MCF 10A (cell line): ENCODE measurements around the gene TIGAR. TPM values are rescaled to one million over a fixed set of nuclear protein-coding genes. Genes with fewer than 3 reads are reported as not detected.
A peak's percentile ranks its signal among the peaks of the same experiment; 100 is the strongest.

Experiments used
- BruUV-seq: library from RNA; stranded (reverse); fragments of 400-500 nt; replicated peaks from 2 replicates; lab custom pipeline; 2021; lab: Mats Ljungman, UMichigan
- CTCF ChIA-PET: fragments of 300-600 bp; sonication (Branson Sonifier 250); formaldehyde crosslinking; extraction: SDS; loops from one replicate; lab custom pipeline; 2021; ENCODE audit warnings: antibody characterized with exemption, inconsistent platforms; lab: Yijun Ruan, JAX
- POLR2A ChIA-PET: fragments of 300-600, 350-650 bp; sonication (Branson Sonifier 250); formaldehyde crosslinking; extraction: SDS; loops from one replicate; lab custom pipeline; 2020; ENCODE audit warnings: antibody characterized with exemption, inconsistent platforms; lab: Yijun Ruan, JAX
- DNase-seq: peaks from one replicate; pipeline ENCODE4 v3.0.0-alpha.2; 2018; ENCODE audit not compliant: unreplicated experiment
- H3K27ac Mint-ChIP-seq: one replicate; pipeline ENCODE4 v1.8.0; 2022; ENCODE audit warnings: mild to moderate bottlenecking, low read depth, mixed read lengths; ENCODE audit not compliant: unreplicated experiment
- H3K27me3 Mint-ChIP-seq: one replicate; pipeline ENCODE4 v1.8.0; 2022; ENCODE audit warnings: mixed read lengths; ENCODE audit not compliant: insufficient read depth, unreplicated experiment
- H3K36me3 Mint-ChIP-seq: one replicate; pipeline ENCODE4 v1.8.0; 2022; ENCODE audit warnings: mild to moderate bottlenecking, moderate library complexity, mixed read lengths; ENCODE audit not compliant: insufficient read depth, unreplicated experiment
- H3K4me1 Mint-ChIP-seq: one replicate; pipeline ENCODE4 v1.8.0; 2022; ENCODE audit warnings: mixed read lengths; ENCODE audit not compliant: insufficient read depth, unreplicated experiment
- H3K4me3 Mint-ChIP-seq: one replicate; pipeline ENCODE4 v1.8.0; 2022; ENCODE audit warnings: mild to moderate bottlenecking, moderate library complexity, mixed read lengths; ENCODE audit not compliant: unreplicated experiment
- H3K9me3 Mint-ChIP-seq: one replicate; pipeline ENCODE4 v1.8.0; 2022; ENCODE audit warnings: mixed read lengths; ENCODE audit not compliant: unreplicated experiment
- intact Hi-C: fragments of 100-400 bp; cut with micrococcal nuclease; formaldehyde crosslinking; loops from 2 replicates; pipeline ENCODE4 v1.14.1; 2022
- total RNA-seq: library from RNA; stranded (reverse); gene quantifications from 2 replicates; pipeline ENCODE4 v1.2.3, GENCODE V29; 2022
- TF ChIP-seq, protein P1 (sequence below): fragments of 200-600 bp; IDR thresholded peaks from one replicate; pipeline ENCODE4 v1.8.0; 2022; ENCODE audit warnings: antibody characterized with exemption, mild to moderate bottlenecking; ENCODE audit not compliant: unreplicated experiment

TIGAR gene
- total RNA-seq, 1 experiment from 2014 or later = 45.8 TPM

DNA sequence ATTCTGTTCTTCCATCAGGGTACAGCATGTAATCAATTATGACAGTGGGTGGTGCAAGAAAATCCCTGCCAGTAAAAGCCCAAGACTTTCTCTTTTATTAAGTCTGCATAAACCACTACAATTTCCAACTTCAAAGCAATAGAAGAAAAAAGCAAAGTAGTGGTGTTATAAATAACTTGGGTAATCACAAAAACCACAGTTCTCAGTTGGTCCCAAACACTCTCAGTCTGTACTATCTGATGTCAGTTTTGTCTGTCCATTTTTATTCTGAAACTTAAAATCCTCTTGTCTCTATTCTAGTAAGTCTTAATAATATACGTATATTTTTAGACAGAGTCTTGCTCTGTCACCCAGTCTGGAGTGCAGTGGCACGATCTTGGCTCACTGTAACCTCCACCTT lies 8.8 kb upstream of the TIGAR start:
- no peaks in the 10 kb centered on the region for H3K9me3 Mint-ChIP-seq
- H3K4me3 Mint-ChIP-seq = no peak overlapping the region
- peaks cover 6% of the 10 kb centered on the region for H3K36me3 Mint-ChIP-seq
- no peak overlapping the region for H3K27ac Mint-ChIP-seq
- H3K4me1 Mint-ChIP-seq = peaks cover 10% of the 10 kb centered on the region
- POLR2A ChIA-PET = no interaction called here
- CTCF ChIA-PET = interaction anchor here (0.6 to 1.0 kb wide), 4 partner anchors 9 to 446 kb away, joined by 3 read pairs; no protein-coding TSS in a partner anchor
- intact Hi-C loops = no loop called here
- TF ChIP-seq, protein P1, sequence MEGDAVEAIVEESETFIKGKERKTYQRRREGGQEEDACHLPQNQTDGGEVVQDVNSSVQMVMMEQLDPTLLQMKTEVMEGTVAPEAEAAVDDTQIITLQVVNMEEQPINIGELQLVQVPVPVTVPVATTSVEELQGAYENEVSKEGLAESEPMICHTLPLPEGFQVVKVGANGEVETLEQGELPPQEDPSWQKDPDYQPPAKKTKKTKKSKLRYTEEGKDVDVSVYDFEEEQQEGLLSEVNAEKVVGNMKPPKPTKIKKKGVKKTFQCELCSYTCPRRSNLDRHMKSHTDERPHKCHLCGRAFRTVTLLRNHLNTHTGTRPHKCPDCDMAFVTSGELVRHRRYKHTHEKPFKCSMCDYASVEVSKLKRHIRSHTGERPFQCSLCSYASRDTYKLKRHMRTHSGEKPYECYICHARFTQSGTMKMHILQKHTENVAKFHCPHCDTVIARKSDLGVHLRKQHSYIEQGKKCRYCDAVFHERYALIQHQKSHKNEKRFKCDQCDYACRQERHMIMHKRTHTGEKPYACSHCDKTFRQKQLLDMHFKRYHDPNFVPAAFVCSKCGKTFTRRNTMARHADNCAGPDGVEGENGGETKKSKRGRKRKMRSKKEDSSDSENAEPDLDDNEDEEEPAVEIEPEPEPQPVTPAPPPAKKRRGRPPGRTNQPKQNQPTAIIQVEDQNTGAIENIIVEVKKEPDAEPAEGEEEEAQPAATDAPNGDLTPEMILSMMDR = no peak
- no TSS peak for BruUV-seq
- no peak for DNase-seq
- no peaks in the 10 kb centered on the region for H3K27me3 Mint-ChIP-seq

DNA sequence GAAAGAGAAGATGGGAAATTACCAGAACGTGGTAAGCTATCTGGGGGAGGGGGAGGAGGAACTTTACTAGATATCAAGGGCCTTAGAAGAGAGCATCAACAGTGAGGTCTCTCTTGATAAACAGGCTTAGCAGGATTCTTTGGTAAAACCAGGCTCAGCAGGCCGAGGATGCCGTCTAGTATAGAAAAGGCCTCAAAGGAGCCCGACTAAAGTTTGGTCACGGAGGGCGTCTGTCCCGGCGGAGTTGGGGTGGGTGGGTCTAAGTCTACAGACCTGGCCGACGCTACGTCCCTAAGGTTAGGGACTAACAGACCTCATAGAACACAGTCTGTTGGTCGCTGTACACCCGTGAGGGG lies 538 bp upstream of the TIGAR start:
- TF ChIP-seq, protein P1 = no peak
- peak overlapping the region; percentile 98 for H3K4me3 Mint-ChIP-seq
- no peaks in the 10 kb centered on the region for H3K27me3 Mint-ChIP-seq
- CTCF ChIA-PET = interaction anchor here (0.8 to 4.4 kb wide), 3 partner anchors 13 to 207 kb away, joined by 3 to 24 read pairs (median 3); no protein-coding TSS in a partner anchor
- peak overlapping the region; percentile 84 for H3K27ac Mint-ChIP-seq
- DNase-seq = no peak
- BruUV-seq = TSS peak; percentile 95
- peaks cover 19% of the 10 kb centered on the region for H3K4me1 Mint-ChIP-seq
- intact Hi-C loops = no loop called here
- H3K9me3 Mint-ChIP-seq = no peaks in the 10 kb centered on the region
- POLR2A ChIA-PET = interaction anchor here (0.6 to 3.4 kb wide), 6 partner anchors 11 to 865 kb away, joined by 3 to 16 read pairs (median 3); no protein-coding TSS in a partner anchor
- peaks cover 19% of the 10 kb centered on the region for H3K36me3 Mint-ChIP-seq

DNA sequence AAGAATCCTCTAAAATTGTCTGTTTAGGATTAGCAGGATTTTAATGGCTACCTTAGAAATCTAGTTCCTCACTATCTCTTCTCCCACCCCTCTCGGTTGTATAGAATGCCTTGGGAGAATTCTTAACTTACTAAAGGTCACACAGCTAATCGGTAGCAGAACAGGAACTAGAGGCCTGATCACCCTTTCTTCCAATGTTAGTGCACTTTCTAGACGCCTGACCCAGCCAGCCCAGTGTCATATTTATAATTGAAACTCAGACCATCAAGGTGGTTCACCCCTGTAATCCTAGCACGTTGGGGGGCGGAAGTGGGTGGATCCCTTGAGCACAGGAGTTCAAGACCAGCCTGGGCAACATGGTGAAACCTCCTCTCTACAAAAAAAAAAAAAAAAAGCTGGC lies 1.7 kb downstream of the TIGAR start:
- TF ChIP-seq, protein P1 = no peak
- no peaks in the 10 kb centered on the region for H3K9me3 Mint-ChIP-seq
- H3K27me3 Mint-ChIP-seq = no peaks in the 10 kb centered on the region
- H3K36me3 Mint-ChIP-seq = peaks cover 23% of the 10 kb centered on the region
- ChIA-PET POLR2A (interaction anchor here (0.7 to 3.4 kb wide), 5 partner anchors 9 to 326 kb away, joined by 3 to 16 read pairs (median 4); partner anchors contain the start of genes AKAP3 and NDUFA9), CTCF (interaction anchor here (0.6 to 1.6 kb wide), 6 partner anchors 8 to 774 kb away, joined by 3 to 4 read pairs (median 3); no protein-coding TSS in a partner anchor)
- intact Hi-C loops = no loop called here
- BruUV-seq = no TSS peak
- peaks cover 19% of the 10 kb centered on the region for H3K4me1 Mint-ChIP-seq
- no peak for DNase-seq
- peak overlapping the region; percentile 16 for H3K27ac Mint-ChIP-seq
- peak overlapping the region; percentile 98 for H3K4me3 Mint-ChIP-seq

DNA sequence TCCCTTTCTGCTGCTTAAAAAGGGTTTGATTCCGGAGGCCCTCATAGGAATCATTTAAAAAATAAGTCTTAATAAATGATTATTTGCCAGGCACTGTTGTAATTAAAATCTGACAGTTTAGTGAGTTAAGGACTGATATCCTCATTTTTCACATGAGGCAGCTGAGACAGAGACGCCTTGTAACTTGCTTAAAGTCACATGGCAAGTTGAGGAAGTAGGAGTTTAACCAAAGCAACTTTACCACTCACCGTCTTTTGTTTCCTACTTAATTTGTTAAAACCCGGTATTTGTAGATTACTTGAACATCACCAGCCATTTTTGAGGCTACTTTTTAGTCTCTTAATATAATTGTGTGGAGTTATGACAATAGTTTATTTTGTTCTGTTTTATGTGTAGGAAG lies 2.4 kb downstream of the TIGAR start:
- ChIA-PET POLR2A (interaction anchor here (0.7 kb wide), 2 partner anchors 9 to 325 kb away, joined by 3 to 5 read pairs; no protein-coding TSS in a partner anchor), CTCF (no interaction called here)
- H3K4me3 Mint-ChIP-seq = peak overlapping the region; percentile 98
- H3K4me1 Mint-ChIP-seq = peaks cover 13% of the 10 kb centered on the region
- BruUV-seq = no TSS peak
- intact Hi-C loops = no loop called here
- H3K9me3 Mint-ChIP-seq = no peaks in the 10 kb centered on the region
- H3K27me3 Mint-ChIP-seq = no peaks in the 10 kb centered on the region
- H3K27ac Mint-ChIP-seq = no peak overlapping the region
- H3K36me3 Mint-ChIP-seq = peaks cover 29% of the 10 kb centered on the region
- TF ChIP-seq, protein P1 = no peak
- no peak for DNase-seq
